ENCODE measurements around the gene LRP11. TPM values are rescaled to one million over a fixed set of nuclear protein-coding genes. Genes with fewer than 3 reads are reported as not detected.
A peak's percentile ranks its signal among the peaks of the same experiment; 100 is the strongest.
"Not testable (repeated sequence)": the region's sequence is repeated elsewhere in the genome, so short reads cannot be mapped to it uniquely, and the experiment has no call there.

Gene LRP11
- polyA plus RNA-seq, 10 donors = 16.4 to 33.0 (median 23.8) TPM

GRCh38 chr6:149851461-149852110 lies 12.6 kb downstream of the LRP11 start:
- DNase-seq = no peak

DNA sequence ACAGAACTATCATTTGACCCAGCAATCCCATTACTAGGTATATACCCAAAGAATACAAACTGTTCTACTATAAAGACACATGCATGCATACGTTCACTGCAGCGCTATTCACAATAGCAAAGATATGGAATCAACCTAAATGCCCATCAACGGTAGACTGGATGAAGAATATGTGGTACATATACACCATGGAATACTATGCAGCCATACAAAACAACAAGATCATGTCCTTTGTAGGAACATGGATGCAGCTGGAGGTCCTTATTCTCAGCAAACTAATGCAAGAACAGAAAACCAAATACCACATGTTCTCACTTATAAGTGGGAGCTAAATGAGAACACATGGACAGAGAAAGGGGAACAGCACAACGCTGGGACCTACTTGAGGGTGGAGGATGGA lies 15.8 kb downstream of the LRP11 start:
- DNase-seq = not testable (repeated sequence)

DNA sequence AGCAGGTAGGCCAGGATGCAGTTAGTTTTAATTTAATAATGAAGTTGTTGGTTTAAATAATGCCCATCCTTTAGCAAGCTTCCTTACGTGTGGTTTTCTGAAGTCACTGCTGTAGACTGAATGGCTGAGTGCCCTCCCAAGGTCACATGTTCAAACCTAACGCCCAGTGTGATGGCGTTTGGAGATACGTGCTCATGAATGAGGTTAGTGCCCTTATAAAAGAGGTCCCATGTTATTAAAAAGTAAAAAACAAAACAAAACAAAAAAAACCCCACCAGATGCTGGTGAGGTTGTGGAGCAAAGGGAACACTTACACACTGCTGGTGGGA lies 16.3 kb downstream of the LRP11 start:
- DNase-seq = no peak

DNA sequence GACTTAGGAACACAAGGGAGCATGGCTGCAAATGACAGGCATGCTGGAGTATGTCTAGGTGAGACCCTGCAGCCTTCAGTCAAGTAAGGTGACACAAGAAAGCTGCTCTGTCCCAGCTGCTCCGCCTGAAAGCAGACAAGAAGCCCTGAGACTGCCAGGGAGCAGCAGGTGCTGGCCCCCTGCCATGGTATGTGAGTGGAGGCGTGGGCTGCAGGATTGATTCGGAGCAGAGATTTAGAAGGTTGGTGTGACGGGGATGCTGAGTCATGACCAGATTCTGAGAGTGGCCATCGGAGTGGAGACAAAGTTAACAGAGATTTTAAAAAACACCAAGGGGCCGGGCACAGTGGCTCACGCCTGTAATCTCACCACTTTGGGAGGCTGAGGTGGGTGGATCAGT lies 17.8 kb downstream of the LRP11 start:
- peak; percentile 32 to 74 (median 63) for DNase-seq

DNA sequence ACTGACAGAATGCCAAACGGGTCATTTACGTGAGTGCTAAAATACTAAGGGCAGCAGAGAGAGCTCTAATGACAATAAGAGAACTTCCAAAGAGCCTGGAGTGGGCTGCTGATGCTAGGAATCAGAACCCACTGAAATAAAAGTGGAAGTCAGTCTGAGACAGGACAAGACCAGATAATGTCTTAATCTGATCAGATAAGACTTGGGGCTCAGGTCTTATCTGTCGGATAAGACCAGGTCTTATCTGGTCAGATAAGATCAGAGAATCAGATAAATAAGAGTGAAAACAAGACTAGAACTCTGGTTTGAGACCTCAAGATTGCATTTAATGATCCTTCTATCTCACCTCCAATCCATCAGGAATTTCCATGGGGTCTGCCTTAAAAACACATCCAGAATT lies 18.6 kb downstream of the LRP11 start:
- no peak for DNase-seq

DNA sequence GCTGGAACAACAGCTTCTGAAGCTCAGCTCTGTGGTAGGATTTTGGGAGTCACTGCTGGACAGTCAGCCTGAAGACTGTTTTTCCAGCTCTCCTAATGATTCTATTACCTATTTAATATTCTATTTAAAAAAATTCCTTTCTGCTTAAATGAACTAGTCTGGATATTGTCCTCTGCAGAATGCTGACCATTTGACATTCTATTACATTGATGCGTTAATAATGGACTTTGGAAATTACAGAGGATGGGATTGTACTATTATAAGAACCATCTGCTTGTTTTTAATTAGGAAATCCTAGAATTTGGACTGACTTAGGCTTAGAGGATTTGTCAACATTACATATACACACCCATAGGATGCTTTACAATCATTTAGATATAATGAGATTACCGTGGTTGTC lies 19.7 kb downstream of the LRP11 start:
- DNase-seq = no peak

- not testable (repeated sequence) for DNase-seq
Observed at GRCh38 chr6:149844036-149844435, 20.1 kb downstream of the LRP11 start.

DNA sequence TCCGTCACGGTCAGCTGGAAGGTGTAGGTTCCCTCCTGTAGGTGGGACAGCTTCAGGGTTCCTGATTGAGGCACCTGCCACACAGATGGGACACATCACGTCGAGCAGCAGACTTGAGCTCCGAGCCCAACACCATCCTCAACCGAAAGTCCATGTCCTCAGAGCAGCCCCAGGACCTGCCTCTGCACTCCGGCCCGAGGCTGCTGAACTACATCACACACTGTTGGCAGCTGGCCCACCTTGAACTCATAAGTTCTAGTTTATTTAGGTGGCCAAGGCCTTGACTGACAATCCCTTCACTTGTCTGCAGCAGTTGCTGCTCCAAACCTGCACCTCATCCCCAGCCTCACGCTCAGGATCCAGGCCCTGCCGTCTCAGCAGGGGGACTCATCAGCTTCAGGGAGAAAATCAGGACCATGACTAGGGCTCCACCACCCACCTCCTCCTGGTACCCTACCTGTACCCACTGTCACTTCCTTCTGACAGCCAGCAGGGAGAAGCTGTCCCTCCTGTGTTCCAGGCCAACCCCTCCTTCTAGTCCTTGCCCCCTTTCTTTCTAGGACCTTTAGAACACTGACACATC lies 21.0 kb downstream of the LRP11 start:
- DNase-seq = no peak

DNA sequence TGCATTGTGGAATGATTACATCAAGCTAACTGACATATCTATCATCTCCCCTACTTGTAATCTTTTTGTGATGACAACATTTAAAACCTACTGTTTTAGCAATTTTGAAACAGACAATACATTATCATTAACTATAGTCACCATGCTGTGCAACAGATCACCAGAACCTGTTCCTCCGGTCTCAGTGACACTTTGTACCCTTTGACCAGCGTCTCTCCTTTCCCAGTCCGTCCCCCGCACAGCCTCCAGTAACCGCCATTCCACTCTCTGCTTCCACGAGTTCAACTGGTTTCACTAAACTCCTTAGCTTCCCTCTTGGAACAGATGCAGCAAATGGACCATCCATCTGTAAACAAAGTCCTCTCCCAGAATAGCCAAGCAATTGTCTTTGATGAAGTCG lies 21.8 kb downstream of the LRP11 start:
- no peak for DNase-seq

DNA sequence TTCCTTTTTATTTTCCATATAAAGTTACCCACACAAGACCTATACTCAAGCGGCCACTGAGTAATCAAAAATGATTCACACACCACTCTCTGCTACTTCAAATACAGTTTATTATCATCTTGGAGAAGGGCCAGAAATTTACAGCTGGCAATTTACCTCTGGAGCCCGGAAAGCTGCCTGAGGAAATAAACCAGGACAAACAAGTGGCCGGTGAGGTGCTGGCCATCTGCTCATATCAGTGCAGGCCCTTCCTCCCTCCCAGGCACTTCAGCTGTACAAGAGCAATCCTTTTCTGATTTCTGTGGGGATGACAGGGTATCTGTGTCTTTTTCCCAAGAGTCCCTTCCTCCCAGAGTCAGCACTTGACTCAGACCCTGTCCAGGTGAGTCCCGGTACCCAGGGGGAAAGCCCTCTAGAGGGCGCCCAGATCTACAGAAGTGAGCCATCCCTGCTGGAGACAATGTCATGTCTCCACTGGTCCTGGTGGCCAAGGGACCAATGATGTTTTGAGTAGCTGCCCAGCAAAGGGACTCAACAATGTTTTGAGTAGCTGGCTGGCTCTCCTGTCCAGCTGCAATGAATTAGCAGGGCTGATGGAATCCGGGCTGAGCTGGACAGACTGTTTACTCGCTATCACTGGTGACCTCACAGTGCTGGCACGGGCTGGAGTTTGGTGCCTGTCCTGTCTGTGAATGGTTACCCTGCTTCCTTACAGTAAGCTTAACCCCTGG lies 23.6 kb downstream of the LRP11 start:
- peak; percentile 66 to 85 (median 71) for DNase-seq

DNA sequence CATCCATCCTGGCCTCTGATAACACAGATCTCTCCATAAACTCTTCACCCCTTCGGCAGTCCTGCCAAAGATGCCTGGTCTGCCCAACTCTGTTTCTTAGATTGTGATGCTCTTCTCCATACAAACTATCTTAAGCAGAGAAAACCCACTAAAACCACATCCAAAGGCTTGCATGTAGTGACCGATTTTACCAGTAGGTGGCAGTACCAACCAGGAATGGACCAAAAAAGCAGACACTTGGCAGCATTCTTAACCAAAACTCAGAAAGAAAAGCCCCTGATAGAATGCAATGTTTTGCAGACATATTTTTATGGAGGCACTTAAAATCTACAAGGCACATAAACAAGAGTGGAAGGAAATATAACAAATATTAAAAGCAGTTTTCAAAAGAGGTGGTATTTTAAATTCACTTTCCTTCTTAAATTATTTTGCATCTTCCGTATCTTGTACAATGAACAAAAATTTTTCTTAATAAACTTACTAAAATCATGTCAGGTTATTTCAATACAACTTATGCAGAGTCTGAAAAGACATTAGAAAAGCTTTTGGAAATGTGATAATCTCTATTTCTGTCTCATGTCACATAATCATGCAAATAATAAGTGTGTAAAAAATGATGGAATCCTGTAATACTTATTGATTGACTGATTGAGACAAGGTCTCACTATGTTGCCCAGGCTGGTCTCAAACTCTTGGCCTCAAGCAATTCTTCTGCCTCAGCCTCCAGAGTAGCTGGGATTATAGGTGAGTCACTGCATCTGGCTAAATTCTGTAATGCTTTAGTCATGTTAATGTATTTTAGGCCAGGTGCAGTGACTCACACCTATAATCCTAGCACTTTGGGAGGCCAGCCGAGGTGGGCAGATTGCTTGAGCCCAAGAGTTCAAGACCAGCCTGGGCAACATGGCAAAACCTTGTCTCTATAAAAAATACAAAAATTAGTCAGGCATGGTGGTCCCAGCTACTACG lies 29.4 kb downstream of the LRP11 start:
- DNase-seq = peak; percentile 67 to 85 (median 79)

DNA sequence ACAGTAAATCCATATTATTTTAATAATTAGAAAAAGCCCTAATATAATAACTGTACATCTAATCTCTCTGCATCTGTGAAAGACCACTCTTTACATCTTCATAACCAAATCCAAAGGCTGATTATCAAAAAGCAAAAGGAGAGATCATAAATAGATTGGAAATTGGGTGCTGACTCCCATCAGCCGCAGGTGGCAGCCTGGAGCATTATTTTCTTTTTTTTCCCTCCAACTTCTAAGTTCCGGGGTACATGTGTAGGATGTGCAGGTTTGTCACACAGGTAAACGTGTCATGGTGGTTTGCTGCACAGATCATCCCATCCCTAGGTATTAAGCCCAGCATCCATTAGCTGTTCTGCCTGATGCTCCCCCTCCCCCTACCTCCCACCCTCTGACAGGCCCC lies 30.5 kb downstream of the LRP11 start:
- no peak for DNase-seq

DNA sequence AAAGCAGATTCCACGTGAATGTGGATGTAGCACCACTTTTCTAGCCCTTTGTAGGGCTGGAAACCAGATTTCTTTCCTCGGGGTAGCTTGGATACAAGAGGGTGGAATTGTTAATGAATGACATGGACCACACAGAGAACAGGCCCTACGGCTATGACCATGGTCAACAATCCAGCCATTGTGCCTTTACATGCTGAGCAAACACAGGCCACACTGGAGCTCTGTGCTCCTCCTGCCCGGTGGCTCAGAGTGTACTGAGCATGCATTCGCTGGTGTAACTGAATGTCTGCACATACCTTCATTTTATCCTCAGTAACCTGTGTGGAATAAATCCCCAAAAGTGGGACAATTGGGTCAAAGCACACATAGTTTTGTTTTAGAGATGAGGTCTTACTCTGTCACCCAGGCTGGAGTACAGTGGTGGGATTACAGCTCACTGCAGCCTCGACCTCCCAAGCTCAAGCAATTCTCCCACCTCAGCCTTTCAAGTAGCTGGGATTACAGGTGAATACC lies 32.8 kb downstream of the LRP11 start:
- DNase-seq = no peak

GRCh38 chr6:149830731-149831307 lies 33.3 kb downstream of the LRP11 start:
- DNase-seq = peak; percentile 45 to 67 (median 49)

DNA sequence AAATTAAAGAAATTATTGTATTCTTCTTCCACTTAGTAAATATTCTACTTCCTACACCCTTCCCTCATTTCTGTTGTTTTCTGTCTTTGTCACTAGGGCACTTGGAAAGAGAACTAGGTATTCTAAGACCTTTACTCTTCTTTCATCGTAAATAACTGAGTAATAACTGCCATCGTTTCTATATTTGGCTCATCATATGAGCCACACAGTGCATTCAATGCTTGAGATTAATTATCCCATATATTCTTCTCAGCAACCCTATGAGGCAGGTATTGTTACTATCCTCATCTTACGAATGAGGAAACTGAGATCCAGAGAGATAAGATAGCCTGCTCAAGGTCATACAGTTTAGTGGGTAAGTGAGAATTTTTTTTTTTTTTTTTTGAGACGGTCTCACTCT lies 38.9 kb downstream of the LRP11 start:
- DNase-seq = no peak

GRCh38 chr6:149823013-149823412 lies 41.1 kb downstream of the LRP11 start:
- no peak for DNase-seq

DNA sequence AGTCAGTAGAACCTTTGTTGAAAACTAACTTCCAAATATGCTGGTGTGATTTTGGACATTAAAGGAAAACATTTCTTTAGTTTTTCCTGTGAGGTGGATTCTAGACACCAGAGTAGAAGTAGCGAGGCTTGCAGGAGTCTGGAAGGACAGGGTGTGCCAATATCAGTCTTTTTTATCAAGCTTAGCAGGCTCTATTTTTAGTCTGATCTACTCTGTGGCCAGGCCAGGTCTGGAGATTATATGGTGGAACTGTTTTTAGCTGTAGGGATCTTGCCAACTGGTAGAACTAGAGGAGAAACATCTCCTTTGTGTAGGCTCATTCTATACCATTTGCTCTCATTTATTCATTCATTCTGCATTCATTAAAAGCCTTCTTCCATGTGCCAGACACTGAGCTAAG lies 42.7 kb downstream of the LRP11 start:
- DNase-seq = no peak

- no peak for DNase-seq
Observed at GRCh38 chr6:149820506-149820905, 43.7 kb downstream of the LRP11 start.

GRCh38 chr6:149815788-149816187 lies 48.4 kb downstream of the LRP11 start:
- DNase-seq = no peak

DNA sequence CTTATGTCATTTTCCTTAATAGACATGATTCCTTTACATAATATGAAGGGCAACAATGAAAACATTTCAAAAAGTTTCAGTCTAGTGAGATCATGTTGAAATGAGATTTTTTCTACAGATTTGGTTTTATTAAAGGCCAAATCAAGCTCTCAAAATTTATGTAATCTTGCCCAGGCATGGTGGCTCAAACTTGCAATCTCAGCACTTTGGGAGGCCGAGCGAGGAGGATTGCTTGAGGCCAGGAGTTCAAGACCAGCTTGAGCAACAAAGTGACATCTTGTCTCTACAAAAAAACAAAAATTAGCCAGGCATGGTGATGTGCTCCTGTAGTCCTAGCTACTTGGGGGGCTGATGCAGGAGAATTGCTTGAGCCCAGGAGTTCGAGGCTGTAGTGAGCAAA lies 50.8 kb downstream of the LRP11 start:
- DNase-seq = no peak

DNA sequence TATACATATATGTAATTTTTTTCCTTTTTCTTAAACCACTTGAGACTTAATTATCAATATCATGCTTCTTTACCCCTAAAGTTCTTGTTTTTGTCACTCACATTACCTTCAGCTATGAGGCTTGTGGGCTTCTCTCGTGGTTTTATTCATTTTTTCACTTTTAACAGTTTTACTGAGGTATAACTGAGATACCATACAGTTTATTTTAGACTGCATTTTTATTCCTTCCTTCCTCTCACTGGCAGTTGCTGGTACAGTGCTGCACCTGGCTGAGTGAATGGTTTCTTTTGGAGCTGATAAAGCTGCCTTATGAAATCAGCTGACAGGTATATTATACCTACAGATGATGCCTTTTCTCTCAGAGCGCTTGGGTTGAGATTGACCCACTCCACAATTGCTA lies 54.4 kb downstream of the LRP11 start:
- DNase-seq = no peak

DNA sequence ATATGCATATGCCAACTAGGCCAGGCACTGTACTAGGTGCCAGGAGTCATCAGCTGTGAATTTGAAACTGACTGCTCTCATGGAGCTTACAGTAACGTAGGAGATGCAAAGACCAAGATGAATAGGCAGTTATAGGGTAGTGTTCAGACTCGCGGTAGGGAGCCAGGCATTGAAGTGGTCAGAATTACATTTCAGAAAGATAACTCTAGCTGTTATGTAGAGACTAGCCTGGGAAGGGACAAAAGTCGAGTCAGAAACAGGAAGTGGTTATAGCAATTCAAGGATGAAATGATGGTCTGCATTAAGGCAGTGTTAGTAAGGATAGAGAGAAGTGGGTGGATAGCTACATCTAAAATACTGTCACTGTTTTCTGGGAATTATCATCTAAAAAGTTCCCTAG lies 58.0 kb downstream of the LRP11 start:
- no peak for DNase-seq

Measured in muscle of back (tissue), 11 donors.